Smooth muscle cell (in vitro differentiated cells): ENCODE results near the gene LRRTM3. TPM values are rescaled to one million over a fixed set of nuclear protein-coding genes. Genes with fewer than 3 reads are reported as not detected.

Experiments used
- DNase-seq: peaks from one replicate; lab custom pipeline; 2025; ENCODE audit not compliant: unreplicated experiment; lab: John Stamatoyannopoulos, UW
- H2AFZ ChIP-seq: fragments of 200-600 bp; sonication (generic); 2 replicates; pipeline ENCODE4 v1.6.0; 2016; ENCODE audit warnings: antibody characterized with exemption, low read depth, mild to moderate bottlenecking
- H3F3A ChIP-seq: fragments of 200-600 bp; sonication (generic); 2 replicates; pipeline ENCODE4 v1.6.0; 2017; ENCODE audit warnings: antibody characterized with exemption, low read depth
- H3K27ac ChIP-seq: fragments of 200-600 bp; sonication (generic); 2 replicates; pipeline ENCODE4 v1.5.1; 2016; ENCODE audit warnings: low read depth, mild to moderate bottlenecking
- H3K27me3 ChIP-seq: fragments of 200-600 bp; sonication (generic); 2 replicates; pipeline ENCODE4 v1.6.1; 2016; ENCODE audit warnings: low read depth, mild to moderate bottlenecking
- H3K36me3 ChIP-seq: fragments of 200-600 bp; sonication (generic); 2 replicates; pipeline ENCODE4 v1.5.1; 2016; ENCODE audit warnings: low read depth
- H3K4me1 ChIP-seq: fragments of 200-600 bp; sonication (generic); 2 replicates; pipeline ENCODE4 v1.5.1; 2016; ENCODE audit warnings: low read depth
- H3K4me2 ChIP-seq: fragments of 200-600 bp; sonication (generic); 2 replicates; pipeline ENCODE4 v1.6.0; 2016; ENCODE audit warnings: mild to moderate bottlenecking
- H3K4me3 ChIP-seq: fragments of 200-600 bp; sonication (generic); 2 replicates; pipeline ENCODE4 v1.5.1; 2016; ENCODE audit warnings: mild to moderate bottlenecking
- H3K79me2 ChIP-seq: fragments of 200-600 bp; sonication (generic); 2 replicates; pipeline ENCODE4 v1.6.0; 2016; ENCODE audit warnings: low read depth, mild to moderate bottlenecking
- H3K9ac ChIP-seq: fragments of 200-600 bp; sonication (generic); 2 replicates; pipeline ENCODE4 v1.6.0; 2016; ENCODE audit warnings: low read depth
- H3K9me3 ChIP-seq: fragments of 200-600 bp; sonication (generic); replicated peaks from 2 replicates; pipeline ENCODE4 v1.5.1; 2016; ENCODE audit warnings: low read depth
- H4K20me1 ChIP-seq: fragments of 200-600 bp; sonication (generic); 2 replicates; pipeline ENCODE4 v1.6.0; 2016; ENCODE audit warnings: low read depth
- WGBS: methylation state at CpG from one replicate; pipeline ENCODE4 v1.1.7; 2016; ENCODE audit warnings: low lambda C conversion rate; 5-methylcytosine and 5-hydroxymethylcytosine counted together
- polyA plus RNA-seq: library from polyadenylated mRNA; unstranded; fragments of >200 nt; fragmentation: Nextera tagmentation; extraction: Ambion mirVana; gene quantifications from 2 replicates; pipeline ENCODE4 v1.2.1, GENCODE V29; 2016
- total RNA-seq: library from RNA; depleted of rRNA; stranded (reverse); fragments of >200 nt; gene quantifications from 2 replicates; pipeline ENCODE4 v1.2.3, GENCODE V29; 2014
- TF ChIP-seq, protein P1 (sequence below): fragments of 200-600 bp; sonication (generic); IDR thresholded peaks from 2 replicates; pipeline ENCODE4 v1.5.1; 2017; ENCODE audit warnings: borderline replicate concordance, mild to moderate bottlenecking, antibody characterized with exemption; ENCODE audit not compliant: insufficient read depth, poor library complexity, severe bottlenecking

LRRTM3 gene
- total and polyA plus RNA-seq, 2 experiments from 2014 or later: not detected

DNA sequence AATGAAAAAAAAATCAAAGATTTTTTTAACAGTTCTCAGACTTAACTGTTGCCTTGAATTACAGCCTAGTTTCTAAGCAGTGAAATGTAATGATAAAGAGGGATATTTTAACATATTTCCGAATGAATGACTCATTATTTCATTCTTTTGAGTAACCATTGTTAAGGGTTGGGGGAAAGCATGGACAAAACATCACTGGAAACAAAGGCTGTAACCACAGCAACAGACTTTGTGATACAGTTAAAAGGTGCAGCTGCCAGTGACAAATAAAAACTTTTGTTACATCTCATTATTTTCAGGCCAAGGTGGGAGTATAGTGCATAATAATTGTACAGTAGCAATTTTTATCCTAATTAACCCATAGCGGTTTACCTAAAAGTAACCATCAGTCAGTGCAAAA lies 172.6 kb downstream of the LRRTM3 start:
- H4K20me1 ChIP-seq: no peaks in the 10 kb centered on the region
- H3K4me2 ChIP-seq: no peak overlapping the region
- no peak overlapping the region for H2AFZ ChIP-seq
- no peaks in the 10 kb centered on the region for H3K27me3 ChIP-seq
- no peaks in the 10 kb centered on the region for H3K79me2 ChIP-seq
- peaks cover 10% of the 10 kb centered on the region for H3K4me1 ChIP-seq
- H3K36me3 ChIP-seq: no peaks in the 10 kb centered on the region
- no peak overlapping the region for H3K4me3 ChIP-seq
- DNase-seq: no peak
- no peaks in the 10 kb centered on the region for H3K9me3 ChIP-seq
- H3F3A ChIP-seq: no peaks in the 10 kb centered on the region
- WGBS: 72% methylated on average over 2 of the region's 2 CpGs
- no peak overlapping the region for H3K9ac ChIP-seq
- TF ChIP-seq, protein P1, sequence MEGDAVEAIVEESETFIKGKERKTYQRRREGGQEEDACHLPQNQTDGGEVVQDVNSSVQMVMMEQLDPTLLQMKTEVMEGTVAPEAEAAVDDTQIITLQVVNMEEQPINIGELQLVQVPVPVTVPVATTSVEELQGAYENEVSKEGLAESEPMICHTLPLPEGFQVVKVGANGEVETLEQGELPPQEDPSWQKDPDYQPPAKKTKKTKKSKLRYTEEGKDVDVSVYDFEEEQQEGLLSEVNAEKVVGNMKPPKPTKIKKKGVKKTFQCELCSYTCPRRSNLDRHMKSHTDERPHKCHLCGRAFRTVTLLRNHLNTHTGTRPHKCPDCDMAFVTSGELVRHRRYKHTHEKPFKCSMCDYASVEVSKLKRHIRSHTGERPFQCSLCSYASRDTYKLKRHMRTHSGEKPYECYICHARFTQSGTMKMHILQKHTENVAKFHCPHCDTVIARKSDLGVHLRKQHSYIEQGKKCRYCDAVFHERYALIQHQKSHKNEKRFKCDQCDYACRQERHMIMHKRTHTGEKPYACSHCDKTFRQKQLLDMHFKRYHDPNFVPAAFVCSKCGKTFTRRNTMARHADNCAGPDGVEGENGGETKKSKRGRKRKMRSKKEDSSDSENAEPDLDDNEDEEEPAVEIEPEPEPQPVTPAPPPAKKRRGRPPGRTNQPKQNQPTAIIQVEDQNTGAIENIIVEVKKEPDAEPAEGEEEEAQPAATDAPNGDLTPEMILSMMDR: no peak
- H3K27ac ChIP-seq: no peak overlapping the region

DNA sequence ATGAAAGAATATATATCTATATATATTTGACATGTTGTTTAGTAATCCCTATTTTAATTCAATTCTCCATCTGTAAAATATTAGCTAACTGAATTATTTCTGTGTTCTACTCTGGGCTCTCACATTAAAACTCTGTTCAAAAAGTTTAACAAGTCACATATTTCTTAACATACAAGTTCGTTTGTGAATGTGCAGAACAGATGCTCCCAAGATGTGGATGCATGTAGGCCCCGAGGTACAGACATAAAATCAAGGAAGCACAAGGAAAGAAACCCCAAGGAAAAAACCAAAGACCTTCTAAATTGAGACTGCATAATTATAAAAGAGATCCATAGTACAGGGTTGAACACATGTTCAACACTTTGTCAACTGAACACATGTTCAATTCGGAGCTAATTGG lies 175.1 kb downstream of the LRRTM3 start:
- H3K4me2 ChIP-seq: no peak overlapping the region
- H3K4me1 ChIP-seq: peaks cover 10% of the 10 kb centered on the region
- 86% methylated on average over 3 of the region's 3 CpGs for WGBS
- H3K9ac ChIP-seq: no peak overlapping the region
- no peaks in the 10 kb centered on the region for H3K79me2 ChIP-seq
- no peak overlapping the region for H3K27ac ChIP-seq
- no peak for DNase-seq
- TF ChIP-seq, protein P1: no peak
- H2AFZ ChIP-seq: peak overlapping the region; percentile 32
- H3K4me3 ChIP-seq: no peak overlapping the region
- H3F3A ChIP-seq: no peaks in the 10 kb centered on the region
- H3K36me3 ChIP-seq: no peaks in the 10 kb centered on the region
- no peaks in the 10 kb centered on the region for H3K9me3 ChIP-seq
- no peaks in the 10 kb centered on the region for H4K20me1 ChIP-seq
- H3K27me3 ChIP-seq: no peaks in the 10 kb centered on the region

DNA sequence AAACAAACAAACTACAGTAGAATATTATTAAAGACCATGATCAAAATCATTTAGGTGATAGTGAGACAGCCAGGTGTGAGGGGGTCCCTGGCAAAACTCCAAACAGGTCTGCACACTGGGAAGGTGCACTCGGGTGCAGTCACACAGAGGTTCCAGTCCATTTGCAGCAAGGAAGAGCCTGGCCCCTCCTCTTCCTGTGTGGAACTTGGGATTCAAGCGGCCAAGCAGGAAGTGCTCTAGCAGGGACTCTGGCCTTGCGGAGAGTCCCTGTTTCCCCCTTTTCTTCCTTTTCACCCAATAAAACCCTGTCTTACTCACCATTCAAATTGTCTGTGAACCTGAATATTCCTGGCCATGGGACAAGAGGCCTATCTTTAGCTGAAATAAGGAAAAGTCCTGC lies 181.8 kb downstream of the LRRTM3 start:
- WGBS: 95% methylated on average over 3 of the region's 3 CpGs
- TF ChIP-seq, protein P1: no peak
- Histone ChIP-seq H3K27ac (no peak overlapping the region), H3K4me1 (no peaks in the 10 kb centered on the region), H3K4me2 (no peak overlapping the region), H3K9ac (no peak overlapping the region), H3K9me3 (no peaks in the 10 kb centered on the region), H3K36me3 (no peaks in the 10 kb centered on the region), H2AFZ (no peak overlapping the region), H4K20me1 (no peaks in the 10 kb centered on the region), H3K79me2 (no peaks in the 10 kb centered on the region), H3F3A (no peaks in the 10 kb centered on the region), H3K27me3 (no peaks in the 10 kb centered on the region), H3K4me3 (no peak overlapping the region)
- DNase-seq: no peak

DNA sequence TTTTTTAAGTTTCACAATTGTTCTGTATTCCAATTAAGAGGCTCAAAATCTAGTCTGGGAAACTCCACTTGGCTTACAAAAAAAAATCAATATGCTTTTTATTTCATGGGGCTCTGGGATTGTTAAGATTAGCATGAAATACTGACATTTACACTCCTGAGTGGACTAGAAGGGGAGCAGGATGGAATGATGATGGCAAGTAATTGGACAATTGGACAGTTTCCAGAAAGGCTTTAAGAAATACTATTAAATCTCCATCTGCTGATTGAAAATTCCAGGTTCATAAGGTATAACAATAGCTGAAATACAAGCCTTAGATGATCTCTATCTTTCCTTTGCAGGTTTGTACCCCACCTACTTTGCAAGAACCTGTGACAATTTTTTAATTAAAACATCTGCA lies 184.4 kb downstream of the LRRTM3 start:
- no peaks in the 10 kb centered on the region for H3K4me1 ChIP-seq
- H3K9ac ChIP-seq: no peak overlapping the region
- no peak overlapping the region for H3K4me3 ChIP-seq
- DNase-seq: no peak
- H3K27me3 ChIP-seq: no peaks in the 10 kb centered on the region
- H2AFZ ChIP-seq: no peak overlapping the region
- TF ChIP-seq, protein P1: no peak
- H3K27ac ChIP-seq: no peak overlapping the region
- H3K9me3 ChIP-seq: no peaks in the 10 kb centered on the region
- H3K79me2 ChIP-seq: no peaks in the 10 kb centered on the region
- H3K4me2 ChIP-seq: no peak overlapping the region
- no peaks in the 10 kb centered on the region for H3K36me3 ChIP-seq
- H4K20me1 ChIP-seq: no peaks in the 10 kb centered on the region
- H3F3A ChIP-seq: no peaks in the 10 kb centered on the region
